Panc1 (cell line): Measurements from ENCODE around the gene DBP.

Experiments
- CTCF ChIP-seq: fragments of 450-650 bp; IDR thresholded peaks from 2 replicates; pipeline ENCODE4 v1.5.1; 2017; ENCODE audit warnings: mild to moderate bottlenecking
- POLR2AphosphoS5 ChIP-seq: IDR thresholded peaks from 2 replicates; pipeline ENCODE4 v1.6.1; 2012; ENCODE audit warnings: mild to moderate bottlenecking, low read depth, low read length, moderate library complexity
- TCF7L2 ChIP-seq: IDR thresholded peaks from 2 replicates; pipeline ENCODE4 v1.6.1; 2011; ENCODE audit warnings: mild to moderate bottlenecking, low read depth, low read length, inconsistent platforms

DNA sequence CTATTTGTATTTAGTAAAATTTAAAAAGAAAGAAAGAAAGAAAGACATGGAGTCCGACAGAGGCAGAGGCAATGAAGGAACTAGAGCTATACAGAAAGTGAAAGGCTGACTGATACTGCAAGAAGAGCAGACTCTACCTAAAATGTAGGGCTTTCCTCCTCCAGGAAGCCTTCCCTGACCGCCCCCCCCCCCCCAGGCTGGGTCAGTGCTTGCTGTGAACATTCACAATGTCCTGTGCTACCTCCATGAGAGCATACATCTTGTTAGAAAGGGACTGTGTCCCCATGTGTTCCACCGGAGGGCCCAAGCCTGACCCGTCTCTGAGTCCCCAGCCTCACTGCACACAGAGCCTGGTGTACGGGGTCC is 14.5 kb upstream of the DBP start:
- TF ChIP-seq CTCF (no peak), POLR2AphosphoS5 (no peak), TCF7L2 (no peak)
